ENCODE results near the gene DLGAP3.

Gene DLGAP3

GRCh38 chr1:34879230-34879629, 50.2 kb downstream of the DLGAP3 start:
- DNase-seq (ENCODE audit: extremely low read depth, low read depth): no peak
- TF ChIP-seq, protein P1, sequence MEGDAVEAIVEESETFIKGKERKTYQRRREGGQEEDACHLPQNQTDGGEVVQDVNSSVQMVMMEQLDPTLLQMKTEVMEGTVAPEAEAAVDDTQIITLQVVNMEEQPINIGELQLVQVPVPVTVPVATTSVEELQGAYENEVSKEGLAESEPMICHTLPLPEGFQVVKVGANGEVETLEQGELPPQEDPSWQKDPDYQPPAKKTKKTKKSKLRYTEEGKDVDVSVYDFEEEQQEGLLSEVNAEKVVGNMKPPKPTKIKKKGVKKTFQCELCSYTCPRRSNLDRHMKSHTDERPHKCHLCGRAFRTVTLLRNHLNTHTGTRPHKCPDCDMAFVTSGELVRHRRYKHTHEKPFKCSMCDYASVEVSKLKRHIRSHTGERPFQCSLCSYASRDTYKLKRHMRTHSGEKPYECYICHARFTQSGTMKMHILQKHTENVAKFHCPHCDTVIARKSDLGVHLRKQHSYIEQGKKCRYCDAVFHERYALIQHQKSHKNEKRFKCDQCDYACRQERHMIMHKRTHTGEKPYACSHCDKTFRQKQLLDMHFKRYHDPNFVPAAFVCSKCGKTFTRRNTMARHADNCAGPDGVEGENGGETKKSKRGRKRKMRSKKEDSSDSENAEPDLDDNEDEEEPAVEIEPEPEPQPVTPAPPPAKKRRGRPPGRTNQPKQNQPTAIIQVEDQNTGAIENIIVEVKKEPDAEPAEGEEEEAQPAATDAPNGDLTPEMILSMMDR (IDR thresholded peaks at IDR 0.05; ENCODE audit: low read depth, low read length, missing control alignments): no peak
- H3K4me3 ChIP-seq (replicated peaks; ENCODE audit: low read depth, low read length): no peak overlapping the region

- TF ChIP-seq, protein P1 (IDR thresholded peaks at IDR 0.05; ENCODE audit: low read depth, low read length, missing control alignments): no peak
- H3K4me3 ChIP-seq (replicated peaks; ENCODE audit: low read depth, low read length): no peak overlapping the region
These were observed 53.0 kb downstream of the DLGAP3 start for GRCh38 chr1:34876406-34876805.

GRCh38 chr1:34874296-34874952, 55.0 kb downstream of the DLGAP3 start:
- no peak for DNase-seq (ENCODE audit: extremely low read depth, low read depth)
- TF ChIP-seq, protein P1 (IDR thresholded peaks at IDR 0.05; ENCODE audit: low read depth, low read length, missing control alignments): no peak
- no peak overlapping the region for H3K4me3 ChIP-seq (replicated peaks; ENCODE audit: low read depth, low read length)

More at GRCh38 chr1:34876406-34876805, 53.0 kb downstream of the DLGAP3 start:
- DNase-seq (ENCODE audit: extremely low read depth, low read depth): no peak

DNA sequence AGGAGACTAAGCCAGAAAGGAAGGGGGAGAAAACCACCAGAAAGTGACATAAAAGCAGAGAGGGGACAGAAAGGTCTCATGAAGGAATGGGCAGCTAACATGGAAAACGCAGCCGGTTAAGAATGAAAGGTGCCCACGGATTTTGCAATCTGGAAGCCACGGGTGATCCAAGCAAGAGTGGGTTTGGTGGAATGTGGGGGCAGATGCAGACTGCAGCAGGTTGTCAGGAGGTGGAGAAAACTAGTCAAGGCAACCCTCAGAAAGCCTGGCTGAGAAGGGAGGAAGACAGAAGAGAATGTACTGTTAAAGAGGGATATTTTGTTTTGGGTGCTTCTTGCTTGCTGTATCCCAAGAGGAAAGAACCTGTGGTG, 57.3 kb downstream of the DLGAP3 start:
- DNase-seq (ENCODE audit: extremely low read depth, low read depth): no peak
- TF ChIP-seq, protein P1 (IDR thresholded peaks at IDR 0.05; ENCODE audit: low read depth, low read length, missing control alignments): no peak
- no peak overlapping the region for H3K4me3 ChIP-seq (replicated peaks; ENCODE audit: low read depth, low read length)

DNA sequence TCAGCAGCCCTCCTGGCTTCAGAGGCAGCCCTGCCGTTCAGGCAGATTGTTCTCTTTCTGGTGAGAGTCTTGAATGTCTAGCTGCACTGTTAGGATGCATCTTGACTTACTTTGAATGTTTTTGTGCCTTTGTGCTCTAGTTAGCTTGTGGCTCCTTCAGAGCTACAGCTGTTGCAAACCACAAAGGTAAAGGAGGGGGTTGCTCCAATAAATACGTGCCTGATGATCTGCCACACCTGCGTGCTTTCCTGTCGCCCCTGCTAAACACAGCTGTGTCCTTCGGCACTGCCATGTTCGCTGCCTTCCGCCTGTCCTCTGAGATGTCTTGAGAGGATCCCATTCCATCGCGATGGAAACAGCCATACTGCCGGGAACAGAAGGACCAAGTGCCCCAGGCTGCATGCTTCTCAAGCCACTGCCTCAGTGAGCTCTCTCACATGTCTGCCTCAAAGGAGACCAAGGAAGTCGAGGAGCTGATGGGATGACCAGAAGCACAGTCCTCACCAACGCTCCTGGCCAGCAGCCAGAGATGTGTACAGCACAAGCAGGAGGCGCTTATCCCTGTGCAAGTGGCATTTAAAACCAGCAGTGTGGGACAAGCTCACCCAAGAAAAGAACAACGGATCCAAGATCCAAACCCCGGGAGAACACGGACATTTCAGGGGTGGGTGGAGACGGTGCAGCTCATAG, 57.9 kb downstream of the DLGAP3 start:
- H3K4me3 ChIP-seq (replicated peaks; ENCODE audit: low read depth, low read length): no peak overlapping the region
- TF ChIP-seq, protein P1 (IDR thresholded peaks at IDR 0.05; ENCODE audit: low read depth, low read length, missing control alignments): no peak
- DNase-seq (ENCODE audit: extremely low read depth, low read depth): no peak

- no peak for DNase-seq (ENCODE audit: extremely low read depth, low read depth)
- H3K4me3 ChIP-seq (replicated peaks; ENCODE audit: low read depth, low read length): no peak overlapping the region
- TF ChIP-seq, protein P1 (IDR thresholded peaks at IDR 0.05; ENCODE audit: low read depth, low read length, missing control alignments): no peak
These were observed 59.1 kb downstream of the DLGAP3 start for GRCh38 chr1:34870395-34870794.

Measured in HFF-Myc (cell line).